Skeletal muscle satellite cell (primary cell): ENCODE results near the gene IL2RA.
A peak's percentile ranks its signal among the peaks of the same experiment; 100 is the strongest.

Experiments
- H3K27me3 ChIP-seq: 2 replicates; pipeline ENCODE4 v1.7.0; 2013; ENCODE audit warnings: low read length; ENCODE audit not compliant: control insufficient read depth, insufficient read depth
- H3K36me3 ChIP-seq: 2 replicates; pipeline ENCODE4 v1.7.0; 2013; ENCODE audit warnings: mild to moderate bottlenecking, control low read depth, low read length; ENCODE audit not compliant: insufficient read depth
- H3K4me1 ChIP-seq: 2 replicates; pipeline ENCODE4 v1.7.0; 2013; ENCODE audit warnings: low read length; ENCODE audit not compliant: control insufficient read depth, insufficient read depth
- H3K4me2 ChIP-seq: 2 replicates; pipeline ENCODE4 v1.7.0; 2013; ENCODE audit warnings: mild to moderate bottlenecking, low read length
- H3K4me3 ChIP-seq: 2 replicates; pipeline ENCODE4 v1.7.0; 2013; ENCODE audit warnings: low read length
- H3K9ac ChIP-seq: 2 replicates; pipeline ENCODE4 v1.7.0; 2013; ENCODE audit warnings: mild to moderate bottlenecking, low read depth, low read length, moderate library complexity
- H3K9me3 ChIP-seq: replicated peaks from 2 replicates; pipeline ENCODE4 v1.7.0; 2013; ENCODE audit warnings: mild to moderate bottlenecking, control low read depth, low read length

IL2RA gene

GRCh38 chr10:6017781-6018354 is 44.3 kb downstream of the IL2RA start:
- Histone ChIP-seq H3K4me1 (no peaks in the 10 kb centered on the region), H3K36me3 (no peaks in the 10 kb centered on the region), H3K4me2 (no peak overlapping the region), H3K9ac (no peak overlapping the region), H3K4me3 (no peak overlapping the region), H3K27me3 (peaks cover 26% of the 10 kb centered on the region), H3K9me3 (no peaks in the 10 kb centered on the region)

DNA sequence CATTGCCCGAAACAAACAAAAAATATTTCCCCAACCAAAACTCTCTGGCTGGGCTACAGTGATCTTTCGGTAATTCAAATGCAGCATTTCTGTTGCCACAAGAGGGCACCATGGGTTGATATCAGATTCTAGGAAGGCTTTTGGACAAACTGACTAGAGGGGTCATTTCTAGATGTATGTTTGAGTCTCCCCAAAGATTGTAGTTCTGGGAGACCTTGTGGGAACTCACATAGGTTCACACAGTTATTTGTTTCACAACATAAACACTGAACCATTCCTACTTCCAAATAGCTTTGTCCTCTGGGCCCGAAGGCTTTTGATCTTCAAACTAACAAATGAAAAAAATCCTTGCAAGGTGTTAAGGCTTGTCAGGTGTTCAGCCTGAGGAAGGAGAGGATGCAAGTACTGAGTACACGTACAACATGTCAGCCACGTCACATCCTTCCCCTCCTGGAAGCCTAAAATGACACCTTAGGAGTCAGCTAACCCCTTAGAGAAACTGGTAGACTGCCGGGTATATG is 47.9 kb downstream of the IL2RA start:
- Histone ChIP-seq H3K9ac (no peak overlapping the region), H3K4me3 (no peak overlapping the region), H3K36me3 (no peaks in the 10 kb centered on the region)

GRCh38 chr10:6013413-6014192 is 48.6 kb downstream of the IL2RA start:
- Histone ChIP-seq H3K4me1 (no peaks in the 10 kb centered on the region), H3K36me3 (no peaks in the 10 kb centered on the region), H3K4me3 (no peak overlapping the region)

More for the DNA sequence above, 47.9 kb downstream of the IL2RA start:
- Histone ChIP-seq H3K4me2 (no peak overlapping the region), H3K9me3 (no peaks in the 10 kb centered on the region), H3K4me1 (no peaks in the 10 kb centered on the region), H3K27me3 (peaks cover 23% of the 10 kb centered on the region)

GRCh38 chr10:6012121-6012905 is 49.9 kb downstream of the IL2RA start:
- H3K36me3 ChIP-seq: no peaks in the 10 kb centered on the region
- H3K4me1 ChIP-seq: no peaks in the 10 kb centered on the region
- peaks cover 17% of the 10 kb centered on the region for H3K27me3 ChIP-seq
- H3K9ac ChIP-seq: no peak overlapping the region
- no peak overlapping the region for H3K4me3 ChIP-seq
- H3K4me2 ChIP-seq: no peak overlapping the region
- peaks cover 5% of the 10 kb centered on the region for H3K9me3 ChIP-seq

More at GRCh38 chr10:6013413-6014192, 48.6 kb downstream of the IL2RA start:
- Histone ChIP-seq H3K9ac (no peak overlapping the region), H3K9me3 (no peaks in the 10 kb centered on the region), H3K4me2 (no peak overlapping the region), H3K27me3 (peaks cover 22% of the 10 kb centered on the region)

DNA sequence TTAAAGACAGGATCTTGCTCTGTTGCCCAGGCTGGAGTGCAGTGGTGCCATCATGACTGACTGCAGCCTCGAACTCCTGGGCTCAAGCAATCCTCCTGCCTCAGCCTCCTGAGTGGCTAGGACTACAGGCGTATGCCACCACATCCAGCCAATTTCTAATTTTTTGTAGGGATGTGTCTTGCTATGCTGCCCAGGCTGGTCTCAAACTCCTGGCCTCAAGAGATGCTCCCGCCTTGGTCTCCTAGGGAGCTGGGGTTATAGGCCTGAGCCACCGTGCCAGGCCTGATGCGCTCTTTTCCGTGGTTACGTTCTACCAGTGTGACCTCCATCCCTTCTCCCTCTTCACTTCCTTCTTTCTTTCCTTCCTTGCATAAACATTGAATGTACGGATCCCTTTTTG is 50.6 kb downstream of the IL2RA start:
- Histone ChIP-seq H3K4me2 (no peak overlapping the region), H3K9me3 (peaks cover 7% of the 10 kb centered on the region), H3K36me3 (no peaks in the 10 kb centered on the region), H3K27me3 (peaks cover 17% of the 10 kb centered on the region), H3K9ac (no peak overlapping the region), H3K4me3 (no peak overlapping the region), H3K4me1 (no peaks in the 10 kb centered on the region)

- no peaks in the 10 kb centered on the region for H3K4me1 ChIP-seq
- H3K9me3 ChIP-seq: peaks cover 7% of the 10 kb centered on the region
- H3K4me2 ChIP-seq: no peak overlapping the region
- H3K4me3 ChIP-seq: no peak overlapping the region
- no peaks in the 10 kb centered on the region for H3K36me3 ChIP-seq
- no peak overlapping the region for H3K9ac ChIP-seq
- H3K27me3 ChIP-seq: peaks cover 13% of the 10 kb centered on the region
Measured at GRCh38 chr10:6010569-6010968, 51.6 kb downstream of the IL2RA start.

DNA sequence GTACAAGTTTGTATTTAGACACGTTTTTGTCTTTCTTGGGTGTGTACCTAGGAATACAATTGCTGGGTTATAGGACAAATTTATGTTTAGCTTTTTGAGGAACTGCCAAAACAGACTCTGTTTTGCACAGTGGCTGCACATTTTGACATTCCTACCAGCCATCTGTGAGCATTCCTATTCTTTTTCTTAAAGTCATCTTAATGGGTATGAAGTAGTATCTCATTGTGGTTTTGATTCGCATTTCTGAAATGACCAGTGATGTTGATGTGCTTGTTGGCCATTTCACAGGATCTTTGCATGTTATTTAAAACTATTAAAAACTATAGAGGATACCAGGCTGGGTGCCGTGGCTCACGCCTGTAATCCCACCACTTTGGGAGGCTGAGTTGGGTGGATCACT is 52.2 kb downstream of the IL2RA start:
- Histone ChIP-seq H3K4me1 (no peaks in the 10 kb centered on the region), H3K4me2 (no peak overlapping the region), H3K9ac (no peak overlapping the region), H3K27me3 (peaks cover 16% of the 10 kb centered on the region), H3K36me3 (no peaks in the 10 kb centered on the region), H3K9me3 (peaks cover 7% of the 10 kb centered on the region), H3K4me3 (no peak overlapping the region)

GRCh38 chr10:6009150-6009549 is 53.0 kb downstream of the IL2RA start:
- Histone ChIP-seq H3K9ac (no peak overlapping the region), H3K27me3 (peaks cover 18% of the 10 kb centered on the region), H3K4me2 (peak overlapping the region; percentile 75), H3K4me1 (no peaks in the 10 kb centered on the region), H3K9me3 (peaks cover 7% of the 10 kb centered on the region), H3K36me3 (no peaks in the 10 kb centered on the region), H3K4me3 (peak overlapping the region; percentile 53)

DNA sequence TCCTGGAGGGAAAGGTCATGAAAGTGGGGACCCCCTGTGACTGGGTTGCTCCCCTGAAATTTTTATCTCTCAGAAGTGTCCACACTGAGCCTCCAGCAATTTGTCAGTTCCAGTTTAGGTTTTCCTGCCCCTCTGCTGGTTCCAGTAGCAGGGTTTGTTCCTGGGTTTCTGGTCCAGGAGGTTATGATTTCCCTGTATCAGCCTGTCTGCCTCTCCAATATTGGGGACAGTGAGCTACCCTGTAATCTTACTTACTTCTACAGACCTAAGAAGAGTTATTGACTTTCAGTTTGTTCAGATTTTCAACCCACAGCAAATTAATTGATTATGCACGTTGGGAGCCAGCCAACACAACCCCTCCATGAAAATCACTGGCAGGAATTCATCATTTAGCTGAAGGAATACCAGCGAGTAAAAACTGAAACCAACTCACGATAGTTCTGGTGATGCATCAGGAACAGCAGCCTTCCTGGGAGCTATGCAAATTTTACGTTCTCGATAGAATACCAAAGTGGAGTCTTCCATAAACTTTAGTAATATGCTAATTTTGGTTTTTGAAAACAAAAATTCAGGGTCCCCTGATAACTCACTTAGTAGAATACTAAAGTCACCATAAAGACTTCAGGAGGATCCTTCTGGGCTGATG is 53.5 kb downstream of the IL2RA start:
- H3K4me2 ChIP-seq: peak overlapping the region; percentile 75
- H3K27me3 ChIP-seq: peaks cover 21% of the 10 kb centered on the region
- peak overlapping the region; percentile 53 for H3K4me3 ChIP-seq

GRCh38 chr10:6006991-6007390 is 55.2 kb downstream of the IL2RA start:
- no peak overlapping the region for H3K9ac ChIP-seq
- no peak overlapping the region for H3K4me3 ChIP-seq
- H3K9me3 ChIP-seq: peaks cover 7% of the 10 kb centered on the region
- H3K27me3 ChIP-seq: peaks cover 22% of the 10 kb centered on the region
- no peaks in the 10 kb centered on the region for H3K36me3 ChIP-seq
- H3K4me2 ChIP-seq: no peak overlapping the region
- H3K4me1 ChIP-seq: no peaks in the 10 kb centered on the region

More for the DNA sequence above, 53.5 kb downstream of the IL2RA start:
- Histone ChIP-seq H3K9ac (no peak overlapping the region), H3K36me3 (no peaks in the 10 kb centered on the region), H3K9me3 (peaks cover 7% of the 10 kb centered on the region), H3K4me1 (no peaks in the 10 kb centered on the region)

DNA sequence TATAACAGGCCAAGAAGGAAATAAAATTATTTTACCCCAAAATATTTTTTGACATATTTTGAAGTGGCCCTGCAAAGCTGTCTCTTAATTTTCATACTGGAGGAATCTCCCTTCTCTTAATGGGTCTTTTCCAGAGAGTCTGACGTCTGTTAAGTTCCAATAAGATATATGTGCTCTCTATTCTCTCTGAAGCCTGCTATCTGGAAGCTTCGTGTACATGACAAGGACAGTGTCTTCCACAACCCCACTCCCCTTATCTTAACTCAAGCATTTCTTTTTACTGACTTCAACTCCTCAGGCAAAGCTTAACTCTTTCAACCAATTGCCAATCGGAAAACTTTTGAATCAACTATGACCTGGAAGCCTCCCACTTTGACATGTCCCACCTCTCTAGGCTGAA is 55.6 kb downstream of the IL2RA start:
- Histone ChIP-seq H3K4me3 (no peak overlapping the region), H3K27me3 (peaks cover 22% of the 10 kb centered on the region)

More for the DNA sequence above, 55.6 kb downstream of the IL2RA start:
- peaks cover 7% of the 10 kb centered on the region for H3K9me3 ChIP-seq
- H3K36me3 ChIP-seq: no peaks in the 10 kb centered on the region
- H3K4me2 ChIP-seq: no peak overlapping the region
- H3K4me1 ChIP-seq: no peaks in the 10 kb centered on the region
- no peak overlapping the region for H3K9ac ChIP-seq
